Retinal pigment epithelial cell (primary cell): ENCODE results near the gene IRF2.

Experiments used
- DNase-seq: peaks from one replicate; pipeline ENCODE4 v3.0.0-alpha.2; 2010; ENCODE audit warnings: low read depth
- H3K4me3 ChIP-seq: 2 replicates; pipeline ENCODE4 v1.5.1; 2011; ENCODE audit warnings: mild to moderate bottlenecking, low read length, control low read depth, moderate library complexity
- CTCF ChIP-seq: conservative IDR thresholded peaks from 2 replicates; pipeline ENCODE4 v1.5.1; 2011; ENCODE audit warnings: low read depth, low read length, control low read depth, inconsistent platforms

Gene IRF2

GRCh38 chr4:184433258-184433892 lies 41.0 kb downstream of the IRF2 start:
- TF ChIP-seq CTCF = no peak
- DNase-seq = no peak
- H3K4me3 ChIP-seq = no peak overlapping the region

DNA sequence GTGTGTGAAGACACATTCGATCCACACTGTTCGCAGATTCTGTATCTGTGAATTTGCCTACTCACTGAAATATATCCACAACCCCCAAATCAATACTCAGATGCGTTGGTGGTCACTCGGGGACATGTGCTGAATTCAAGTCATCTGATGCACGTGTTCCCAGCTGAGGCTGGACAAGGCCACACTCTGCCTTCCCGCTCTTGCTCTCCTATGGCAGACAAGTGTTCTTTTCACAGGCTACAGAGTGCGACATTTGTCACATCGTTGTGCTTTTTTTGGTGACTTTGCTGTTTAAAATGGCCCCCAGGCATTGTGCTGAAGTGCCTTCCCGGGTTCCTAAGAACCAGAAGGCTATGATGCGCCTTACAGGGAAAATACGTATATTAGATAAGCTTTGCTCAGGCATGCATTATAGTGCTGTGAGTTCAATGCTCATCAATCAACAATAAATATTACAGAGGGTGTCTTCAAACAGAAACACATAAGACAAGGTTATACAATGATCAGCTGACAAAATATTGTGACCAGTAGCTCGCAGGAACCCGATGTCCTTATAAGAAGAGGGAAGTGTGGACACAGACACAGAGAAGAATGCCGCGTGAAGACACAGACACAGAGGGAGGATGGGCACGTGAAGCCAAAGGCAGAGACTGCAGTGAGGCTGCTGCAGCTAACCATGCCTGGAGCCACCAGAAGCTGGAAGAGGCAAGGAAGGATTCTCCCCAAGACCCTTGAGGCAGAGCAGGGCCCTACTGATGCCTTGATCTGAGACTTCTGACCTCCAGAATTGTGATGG lies 42.0 kb downstream of the IRF2 start:
- DNase-seq = no peak
- no peak overlapping the region for H3K4me3 ChIP-seq
- no peak for TF ChIP-seq CTCF

DNA sequence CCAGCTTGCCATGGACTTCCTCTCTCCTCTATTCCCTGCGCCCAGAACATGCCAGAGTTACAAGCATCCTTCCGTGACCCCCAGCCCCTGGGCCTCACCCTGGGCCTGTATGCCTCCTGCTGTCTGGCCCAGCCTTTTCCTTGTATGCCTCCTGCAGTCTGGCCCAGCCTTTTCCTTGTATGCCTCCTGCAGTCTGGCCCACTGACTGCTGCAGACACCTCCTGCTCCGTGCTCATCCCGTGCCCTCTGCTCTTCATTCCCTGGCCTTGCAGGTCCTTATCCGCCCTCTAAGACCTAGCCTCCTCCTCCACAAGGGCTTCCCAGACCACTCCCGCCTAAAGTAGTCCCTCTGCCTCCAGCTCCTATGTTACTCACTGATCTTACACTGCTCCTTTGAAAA lies 44.2 kb downstream of the IRF2 start:
- no peak overlapping the region for H3K4me3 ChIP-seq
- no peak for TF ChIP-seq CTCF
- no peak for DNase-seq

GRCh38 chr4:184428787-184429186 lies 45.6 kb downstream of the IRF2 start:
- DNase-seq = no peak
- H3K4me3 ChIP-seq = no peak overlapping the region
- no peak for TF ChIP-seq CTCF

GRCh38 chr4:184427687-184428086 lies 46.7 kb downstream of the IRF2 start:
- no peak for DNase-seq
- TF ChIP-seq CTCF = no peak
- no peak overlapping the region for H3K4me3 ChIP-seq

DNA sequence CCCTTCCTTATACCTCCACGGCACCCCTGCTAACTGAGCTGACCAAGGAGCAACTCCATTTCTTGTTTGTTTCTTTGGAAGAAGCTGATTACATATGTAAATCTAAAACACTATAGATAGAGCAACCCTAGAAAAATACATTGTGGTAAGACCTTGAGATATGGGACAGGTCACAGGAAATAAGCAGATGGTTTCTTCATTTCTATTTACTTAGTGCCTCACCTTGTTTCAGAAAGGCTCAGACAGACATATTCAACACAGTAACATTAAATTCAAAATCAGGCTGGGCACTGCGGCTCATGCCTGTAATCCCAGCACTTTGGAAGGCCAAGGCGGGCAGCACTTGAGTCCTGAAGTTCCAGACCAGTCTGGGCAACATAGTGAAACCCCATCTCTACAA lies 47.3 kb downstream of the IRF2 start:
- no peak overlapping the region for H3K4me3 ChIP-seq
- no peak for DNase-seq
- TF ChIP-seq CTCF = no peak
